Measurements from ENCODE around the gene TEX29.

- TF ChIP-seq CTCF (IDR thresholded peaks at IDR 0.05) = no peak
- TF ChIP-seq POLR2A (IDR thresholded peaks at IDR 0.05) = no peak
Observed at GRCh38 chr13:111317571-111318345, 2.7 kb upstream of the TEX29 start.
